C4-2B (cell line): Measurements from ENCODE around the gene TEX26.

ENCODE experiments used
- CTCF ChIP-seq: fragments of 450-650 bp; conservative IDR thresholded peaks from 2 replicates; pipeline ENCODE4 v1.5.1; 2017; ENCODE audit warnings: mild to moderate bottlenecking
- ZFX ChIP-seq: fragments of 450-650 bp; IDR thresholded peaks from 2 replicates; pipeline ENCODE4 v1.6.1; 2017

- TF ChIP-seq CTCF, result no peak
- TF ChIP-seq ZFX, result no peak
These were observed 31.3 kb downstream of the TEX26 start for GRCh38 chr13:30963791-30964190.
